Common myeloid progenitor, CD34-positive (primary cell): ENCODE results near the gene TRPC3.

Experiments
- CTCF ChIA-PET: fragments of 350-600 bp; sonication (Branson Sonifier 250); formaldehyde crosslinking; loops from one replicate; lab custom pipeline; 2021; ENCODE audit warnings: antibody characterized with exemption; lab: Charles Lee
- POLR2A ChIA-PET: fragments of 350-600 bp; sonication (Branson Sonifier 250); formaldehyde crosslinking; loops from one replicate; lab custom pipeline; 2021; ENCODE audit warnings: antibody characterized with exemption; lab: Charles Lee
- DNase-seq, 3 donors: peaks; one replicate each; pipeline versions ENCODE4 v3.0.0 to v3.0.0-alpha.2; 2013
- H3K27ac ChIP-seq, 2 experiments: 1 replicate in 1 of 2; 2 replicates in 1 of 2; pipeline ENCODE4 v1.7.0; 2013; ENCODE audit warnings: inconsistent platforms in 2 of 2, low read length in 2 of 2, mild to moderate bottlenecking in 2 of 2, low read depth in 1 of 2, moderate library complexity in 1 of 2; ENCODE audit not compliant: severe bottlenecking in 2 of 2, insufficient read depth in 1 of 2, poor library complexity in 1 of 2
- H3K27me3 ChIP-seq, 5 experiments: replicated peaks in 2 of 5; 1 replicate in 3 of 5; 2 replicates in 2 of 5; pipeline versions ENCODE4 v1.6.1 to v1.7.0; 2013; ENCODE audit warnings: low read length in 4 of 5, mild to moderate bottlenecking in 2 of 5, moderate library complexity in 2 of 5, inconsistent platforms in 1 of 5; ENCODE audit not compliant: insufficient read depth in 5 of 5, control insufficient read depth in 4 of 5
- H3K36me3 ChIP-seq, 4 experiments: 1 replicate in 2 of 4; 2 replicates in 2 of 4; pipeline versions ENCODE4 v1.6.1 to v1.7.0; 2013; ENCODE audit warnings: low read length in 3 of 4, control low read depth in 1 of 4, mild to moderate bottlenecking in 1 of 4; ENCODE audit not compliant: control insufficient read depth in 4 of 4, insufficient read depth in 4 of 4
- H3K4me1 ChIP-seq, 4 experiments: 1 replicate in 3 of 4; 2 replicates in 1 of 4; pipeline versions ENCODE4 v1.6.1 to v1.7.1; 2013; ENCODE audit warnings: low read length in 3 of 4, mild to moderate bottlenecking in 3 of 4, control low read depth in 1 of 4, inconsistent platforms in 1 of 4, moderate library complexity in 1 of 4; ENCODE audit not compliant: control insufficient read depth in 4 of 4, insufficient read depth in 4 of 4; ENCODE audit errors: control extremely low read depth in 1 of 4
- H3K4me3 ChIP-seq, 7 experiments: 1 replicate in 4 of 7; 2 replicates in 3 of 7; pipeline versions ENCODE4 v1.5.1 to v1.7.0; 2013; ENCODE audit warnings: mild to moderate bottlenecking in 7 of 7, low read length in 6 of 7, moderate library complexity in 6 of 7, inconsistent platforms in 2 of 7, low read depth in 2 of 7, control low read depth in 1 of 7; ENCODE audit not compliant: insufficient read depth in 4 of 7, control insufficient read depth in 1 of 7; ENCODE audit errors: extremely low read depth in 1 of 7
- H3K9me3 ChIP-seq, 5 experiments: 1 replicate in 4 of 5; 2 replicates in 1 of 5; pipeline versions ENCODE4 v1.6.1 to v1.7.1; 2013; ENCODE audit warnings: low read length in 4 of 5, mild to moderate bottlenecking in 2 of 5, inconsistent platforms in 1 of 5, low read depth in 1 of 5, moderate library complexity in 1 of 5; ENCODE audit not compliant: control insufficient read depth in 4 of 5, insufficient read depth in 2 of 5; ENCODE audit errors: control extremely low read depth in 1 of 5
- WGBS: methylation state at CpG from one replicate; pipeline ENCODE4 v1.1.5; 2013; ENCODE audit not compliant: insufficient coverage; 5-methylcytosine and 5-hydroxymethylcytosine counted together

The TRPC3 gene

DNA sequence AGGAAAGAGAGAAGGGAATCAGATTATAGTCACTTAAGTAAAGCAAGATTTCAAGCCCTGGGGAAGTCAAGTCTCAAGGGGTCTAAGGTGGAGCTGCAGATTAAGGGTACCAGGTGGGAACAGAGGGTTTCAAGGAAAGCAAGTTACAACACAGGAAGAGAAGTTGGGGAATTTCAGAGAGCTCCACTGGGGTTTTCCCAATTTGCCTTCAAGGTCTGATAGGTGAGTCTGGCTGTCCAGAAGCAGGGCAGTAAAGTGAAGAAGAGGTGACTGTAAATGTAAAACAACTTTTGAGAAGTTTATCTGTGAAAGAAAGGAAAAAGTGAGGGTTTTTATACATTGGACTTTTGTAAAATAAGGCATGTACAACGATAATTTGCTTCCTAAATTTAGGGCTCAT, 37.1 kb upstream of the TRPC3 start:
- WGBS: no CpG with 5 or more reads among the region's 1 CpG
- no peak for DNase-seq
- H3K36me3 ChIP-seq: no peaks in the 10 kb centered on the region
- ChIA-PET CTCF (no interaction called here), POLR2A (no interaction called here)
- H3K9me3 ChIP-seq: no peaks in the 10 kb centered on the region
- no peak overlapping the region for H3K27ac ChIP-seq
- no peaks in the 10 kb centered on the region for H3K4me1 ChIP-seq
- H3K4me3 ChIP-seq: no peak overlapping the region
- H3K27me3 ChIP-seq: peaks cover 0 to 13% (median 5%) of the 10 kb centered on the region in 5 experiments

DNA sequence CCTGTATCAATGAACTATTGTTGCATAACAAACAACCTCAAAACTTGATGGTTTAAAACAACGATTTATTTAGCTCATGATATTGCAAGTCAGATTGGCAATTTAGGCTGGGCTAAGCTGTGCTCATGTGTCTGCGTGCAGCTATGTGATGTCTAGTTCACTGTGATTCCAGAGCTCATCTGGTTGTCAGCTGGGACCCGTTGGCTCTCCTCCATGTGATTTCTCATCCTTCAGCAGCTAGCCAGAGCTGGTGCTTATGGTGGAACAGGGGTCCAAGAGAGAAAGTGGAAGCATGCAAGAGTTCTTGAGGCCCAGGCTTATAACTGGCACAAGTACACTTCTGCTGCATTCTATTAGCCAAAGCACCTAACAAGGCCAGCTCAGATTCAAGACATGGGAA, 28.8 kb upstream of the TRPC3 start:
- Histone ChIP-seq H3K27me3 (peaks cover 0 to 3% (median 0%) of the 10 kb centered on the region in 5 experiments), H3K9me3 (no peaks in the 10 kb centered on the region), H3K4me1 (no peaks in the 10 kb centered on the region), H3K27ac (no peak overlapping the region), H3K36me3 (no peaks in the 10 kb centered on the region), H3K4me3 (no peak overlapping the region)
- CTCF ChIA-PET: no interaction called here
- WGBS: 98% methylated on average over 3 of the region's 3 CpGs
- no peak for DNase-seq
- POLR2A ChIA-PET: no interaction called here

DNA sequence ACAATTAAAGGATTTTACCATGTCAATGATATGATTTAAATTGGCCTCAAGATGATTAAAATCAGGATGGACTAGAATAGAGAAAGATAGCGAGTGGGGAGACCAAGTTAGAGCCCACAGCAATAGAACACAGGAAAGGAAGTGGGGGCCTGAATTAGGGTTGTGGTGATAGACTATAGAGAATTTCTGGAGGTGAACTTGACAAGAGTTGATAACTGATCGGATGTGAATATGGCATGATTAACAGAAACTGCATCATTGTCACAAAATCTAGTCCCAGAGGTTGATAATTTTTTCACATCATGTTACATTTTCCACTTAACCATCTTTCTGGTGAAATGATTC, 26.3 kb upstream of the TRPC3 start:
- CTCF ChIA-PET: no interaction called here
- WGBS: 86% methylated on average over 1 of the region's 2 CpGs
- Histone ChIP-seq H3K27me3 (peaks cover 0 to 3% (median 0%) of the 10 kb centered on the region in 5 experiments), H3K4me3 (no peak overlapping the region), H3K9me3 (no peaks in the 10 kb centered on the region), H3K4me1 (no peaks in the 10 kb centered on the region), H3K27ac (no peak overlapping the region), H3K36me3 (no peaks in the 10 kb centered on the region)
- no peak for DNase-seq
- POLR2A ChIA-PET: no interaction called here

DNA sequence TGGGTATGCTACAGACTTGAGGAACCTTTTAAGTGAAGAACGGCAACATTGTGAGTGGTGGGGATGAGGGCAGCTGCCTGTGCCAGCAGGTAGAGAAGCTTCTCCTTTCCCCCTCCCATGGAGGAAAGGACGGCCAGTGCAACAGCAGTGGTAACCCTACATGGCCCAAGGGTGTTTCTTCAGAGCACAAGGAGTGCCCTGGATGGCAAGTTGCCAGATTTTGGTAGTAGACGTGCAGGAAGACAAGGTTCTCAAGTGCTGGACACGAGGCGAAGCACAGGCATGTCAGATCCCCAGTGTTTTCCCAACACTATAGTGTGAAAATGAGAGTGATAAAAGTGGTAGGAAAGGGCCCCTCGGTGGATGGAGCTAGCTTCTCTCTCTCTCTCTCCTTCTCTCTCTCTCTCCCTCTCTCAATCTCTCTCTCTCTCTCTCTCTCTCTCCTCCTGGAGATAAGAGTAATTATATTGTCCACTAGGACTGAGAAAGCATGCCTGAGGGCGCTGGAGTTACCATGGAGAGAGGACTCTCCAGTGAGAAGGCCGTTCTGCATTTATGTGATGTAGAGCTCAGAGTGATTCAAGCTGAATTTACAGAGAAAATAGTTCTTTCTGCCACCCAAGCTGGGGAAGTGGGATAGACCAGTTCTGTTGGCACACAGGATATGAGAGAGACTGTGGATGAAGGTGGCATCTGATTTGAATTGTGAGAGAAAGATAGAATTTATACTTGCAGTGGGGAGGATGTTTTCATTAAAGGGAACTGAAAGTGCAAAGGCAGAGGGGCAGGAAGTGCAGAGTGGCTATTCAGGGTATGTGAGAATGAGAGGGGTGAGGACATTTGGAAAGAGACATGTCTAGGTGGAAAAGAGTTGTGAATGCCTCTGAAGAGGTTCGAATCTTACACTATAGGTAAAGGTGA, 25.7 kb upstream of the TRPC3 start:
- POLR2A ChIA-PET: no interaction called here
- Histone ChIP-seq H3K27me3 (peaks cover 0 to 3% (median 0%) of the 10 kb centered on the region in 5 experiments), H3K4me1 (no peaks in the 10 kb centered on the region), H3K36me3 (no peaks in the 10 kb centered on the region), H3K4me3 (no peak overlapping the region), H3K27ac (no peak overlapping the region), H3K9me3 (no peaks in the 10 kb centered on the region)
- CTCF ChIA-PET: no interaction called here
- DNase-seq: peak in 1 of 3 donors; percentile 6
- WGBS: 96% methylated on average over 4 of the region's 9 CpGs

DNA sequence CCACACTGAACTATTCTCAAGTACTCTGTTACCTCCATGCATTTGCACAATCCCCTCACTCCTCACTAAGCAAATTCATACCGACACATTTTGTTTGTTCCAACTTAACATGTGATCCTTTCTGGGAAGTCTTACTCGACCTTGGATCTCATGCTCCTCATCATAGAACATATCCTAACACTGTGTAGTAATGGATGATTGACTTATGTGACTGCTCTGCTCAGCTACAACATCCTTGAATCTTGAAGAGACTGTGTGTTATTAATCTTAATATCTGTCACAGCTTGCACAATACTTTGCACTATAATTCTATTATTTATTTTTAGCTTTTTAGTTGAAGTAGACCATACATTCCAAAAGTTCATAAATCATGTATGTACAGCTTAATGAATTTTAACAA, 23.9 kb upstream of the TRPC3 start:
- Histone ChIP-seq H3K9me3 (no peaks in the 10 kb centered on the region), H3K27ac (no peak overlapping the region), H3K27me3 (peaks cover 0 to 4% (median 0%) of the 10 kb centered on the region in 5 experiments), H3K36me3 (no peaks in the 10 kb centered on the region), H3K4me1 (no peaks in the 10 kb centered on the region), H3K4me3 (no peak overlapping the region)
- WGBS: 100% methylated on average over 1 of the region's 2 CpGs
- ChIA-PET POLR2A (no interaction called here), CTCF (no interaction called here)
- no peak for DNase-seq

DNA sequence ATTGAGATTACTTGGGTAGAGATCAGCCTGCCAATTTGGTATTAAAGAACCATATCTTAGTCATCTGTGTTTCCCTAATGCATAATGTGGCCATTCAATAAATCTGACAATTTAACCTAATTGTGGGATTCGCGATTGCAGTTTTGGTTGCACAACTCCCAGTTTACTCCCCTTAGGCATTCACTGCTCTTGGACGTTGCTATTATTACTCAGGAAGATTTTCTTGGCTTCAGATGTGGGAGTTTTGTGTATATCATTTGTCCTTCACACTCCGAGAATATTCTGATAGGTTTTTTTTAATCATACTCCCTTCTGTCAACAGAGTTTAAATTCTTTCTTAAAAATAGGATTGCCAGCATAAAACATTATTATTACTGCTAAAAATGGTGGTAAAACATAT, 22.0 kb upstream of the TRPC3 start:
- H3K9me3 ChIP-seq: no peaks in the 10 kb centered on the region
- ChIA-PET CTCF (no interaction called here), POLR2A (no interaction called here)
- no peaks in the 10 kb centered on the region for H3K4me1 ChIP-seq
- no peak overlapping the region for H3K27ac ChIP-seq
- WGBS: 100% methylated on average over 2 of the region's 4 CpGs
- DNase-seq: no peak
- no peaks in the 10 kb centered on the region for H3K36me3 ChIP-seq
- H3K27me3 ChIP-seq: peaks cover 0 to 7% (median 5%) of the 10 kb centered on the region in 5 experiments
- H3K4me3 ChIP-seq: no peak overlapping the region

DNA sequence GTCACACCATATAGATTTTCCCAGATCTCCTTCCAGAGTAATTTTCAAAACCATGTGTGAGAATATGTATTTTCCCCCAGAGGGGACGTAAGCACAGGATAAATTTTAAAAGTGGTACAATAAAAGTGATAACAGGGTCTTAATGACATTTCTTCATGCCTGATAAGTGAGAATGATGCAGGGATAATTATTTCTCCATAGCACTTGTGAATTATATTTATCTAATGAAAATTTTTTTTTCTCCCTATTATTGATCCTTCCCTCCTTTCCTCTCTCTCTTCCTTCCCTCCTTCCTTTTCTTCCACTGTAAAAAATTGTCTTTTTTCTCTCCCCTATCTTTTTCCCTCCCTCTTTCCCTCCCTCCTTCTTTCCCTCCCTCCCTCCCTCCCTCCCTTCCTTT, 17.0 kb upstream of the TRPC3 start:
- ChIA-PET CTCF (no interaction called here), POLR2A (no interaction called here)
- peaks cover 0 to 17% (median 5%) of the 10 kb centered on the region in 5 experiments for H3K27me3 ChIP-seq
- H3K27ac ChIP-seq: no peak overlapping the region
- DNase-seq: no peak
- no peaks in the 10 kb centered on the region for H3K4me1 ChIP-seq
- H3K9me3 ChIP-seq: no peaks in the 10 kb centered on the region
- H3K4me3 ChIP-seq: no peak overlapping the region
- H3K36me3 ChIP-seq: no peaks in the 10 kb centered on the region
- WGBS: 86% methylated on average over 1 of the region's 1 CpG
